ENCODE measurements around the gene SMG7. TPM values are rescaled to one million over a fixed set of nuclear protein-coding genes. Genes with fewer than 3 reads are reported as not detected.
A peak's percentile ranks its signal among the peaks of the same experiment; 100 is the strongest.

SMG7 gene
- total RNA-seq, 1 donor: 36.7 TPM

DNA sequence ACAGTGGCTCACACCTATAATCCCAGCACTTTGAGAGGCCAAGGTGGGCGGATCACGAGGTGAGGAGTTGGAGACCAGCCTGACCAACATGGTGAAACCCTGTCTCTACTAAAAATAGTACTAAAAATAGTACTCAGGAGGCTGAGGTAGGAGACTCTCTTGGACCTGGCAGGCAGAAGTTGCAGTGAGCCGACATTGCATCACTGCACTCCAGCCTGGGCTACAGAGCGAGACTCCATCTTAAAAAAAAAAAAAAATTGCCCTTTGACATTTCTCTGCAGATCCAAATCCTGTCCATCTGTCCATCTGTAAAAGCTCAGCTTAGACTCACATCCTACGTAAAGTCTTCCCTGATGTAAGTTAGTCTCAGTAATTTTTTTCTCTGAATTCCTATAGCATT, 124.2 kb downstream of the SMG7 start:
- no peak overlapping the region for H3K4me3 ChIP-seq (ENCODE audit: low read depth, low read length)
- TF ChIP-seq, protein P1, sequence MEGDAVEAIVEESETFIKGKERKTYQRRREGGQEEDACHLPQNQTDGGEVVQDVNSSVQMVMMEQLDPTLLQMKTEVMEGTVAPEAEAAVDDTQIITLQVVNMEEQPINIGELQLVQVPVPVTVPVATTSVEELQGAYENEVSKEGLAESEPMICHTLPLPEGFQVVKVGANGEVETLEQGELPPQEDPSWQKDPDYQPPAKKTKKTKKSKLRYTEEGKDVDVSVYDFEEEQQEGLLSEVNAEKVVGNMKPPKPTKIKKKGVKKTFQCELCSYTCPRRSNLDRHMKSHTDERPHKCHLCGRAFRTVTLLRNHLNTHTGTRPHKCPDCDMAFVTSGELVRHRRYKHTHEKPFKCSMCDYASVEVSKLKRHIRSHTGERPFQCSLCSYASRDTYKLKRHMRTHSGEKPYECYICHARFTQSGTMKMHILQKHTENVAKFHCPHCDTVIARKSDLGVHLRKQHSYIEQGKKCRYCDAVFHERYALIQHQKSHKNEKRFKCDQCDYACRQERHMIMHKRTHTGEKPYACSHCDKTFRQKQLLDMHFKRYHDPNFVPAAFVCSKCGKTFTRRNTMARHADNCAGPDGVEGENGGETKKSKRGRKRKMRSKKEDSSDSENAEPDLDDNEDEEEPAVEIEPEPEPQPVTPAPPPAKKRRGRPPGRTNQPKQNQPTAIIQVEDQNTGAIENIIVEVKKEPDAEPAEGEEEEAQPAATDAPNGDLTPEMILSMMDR (IDR thresholded peaks at IDR 0.05; ENCODE audit: insufficient read depth, low read depth, low read length): no peak
- no peak for DNase-seq (ENCODE audit: low read depth)

DNA sequence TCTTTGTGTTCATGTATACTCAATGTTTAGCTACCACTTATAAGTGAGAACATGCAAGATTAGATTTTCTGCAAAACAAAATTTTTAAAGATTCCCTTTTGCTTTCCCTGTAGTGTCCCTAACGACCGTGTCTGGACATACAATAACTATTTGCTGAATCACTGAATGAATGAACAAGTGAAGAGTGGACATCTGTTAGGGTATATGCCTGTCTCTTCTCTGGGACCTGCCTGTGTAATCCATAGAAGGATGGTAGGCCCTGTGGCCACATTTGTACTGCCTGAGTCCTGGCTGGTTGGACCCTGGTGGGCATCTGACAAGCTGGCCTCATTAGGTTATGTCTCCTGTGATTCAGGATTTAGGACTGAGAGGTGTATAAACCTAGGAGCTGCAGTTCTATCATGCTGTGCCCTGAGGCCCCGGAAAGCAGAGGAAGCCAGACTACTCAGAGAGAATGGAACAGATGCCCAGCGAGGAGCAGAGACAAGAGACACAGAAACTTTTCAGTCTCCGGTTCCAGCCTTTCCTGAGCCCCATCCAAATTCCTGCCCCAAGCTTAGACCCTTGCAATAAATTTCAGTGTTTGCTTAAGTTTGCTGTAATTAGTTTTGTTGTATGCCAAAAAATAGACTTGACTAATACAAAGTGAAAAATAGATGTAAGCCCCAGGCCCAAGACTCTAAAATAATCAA, 125.5 kb downstream of the SMG7 start:
- no peak for DNase-seq (ENCODE audit: low read depth)
- TF ChIP-seq, protein P1 (IDR thresholded peaks at IDR 0.05; ENCODE audit: insufficient read depth, low read depth, low read length): no peak
- no peak overlapping the region for H3K4me3 ChIP-seq (ENCODE audit: low read depth, low read length)

DNA sequence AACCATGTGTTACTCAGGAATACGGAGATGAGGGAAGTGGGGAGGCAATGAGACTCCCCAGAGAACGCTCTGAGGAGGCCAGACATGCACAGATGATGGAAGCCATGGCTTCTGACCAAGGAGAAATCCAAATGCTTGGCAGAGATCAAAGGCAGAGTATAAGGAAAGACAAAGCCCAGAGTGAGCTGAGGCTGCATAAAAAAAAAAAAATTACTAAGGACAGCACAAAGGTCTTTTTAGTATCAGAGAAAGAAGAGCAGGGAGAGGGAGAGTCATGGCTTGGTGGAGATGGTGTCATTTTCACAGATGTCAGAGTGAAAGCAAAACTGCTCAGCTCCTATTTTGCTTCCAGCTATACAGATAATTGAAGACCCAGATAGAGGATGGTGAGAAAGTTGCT, 126.1 kb downstream of the SMG7 start:
- DNase-seq (ENCODE audit: low read depth): peak; percentile 16
- TF ChIP-seq, protein P1 (IDR thresholded peaks at IDR 0.05; ENCODE audit: insufficient read depth, low read depth, low read length): no peak
- H3K4me3 ChIP-seq (ENCODE audit: low read depth, low read length): no peak overlapping the region

DNA sequence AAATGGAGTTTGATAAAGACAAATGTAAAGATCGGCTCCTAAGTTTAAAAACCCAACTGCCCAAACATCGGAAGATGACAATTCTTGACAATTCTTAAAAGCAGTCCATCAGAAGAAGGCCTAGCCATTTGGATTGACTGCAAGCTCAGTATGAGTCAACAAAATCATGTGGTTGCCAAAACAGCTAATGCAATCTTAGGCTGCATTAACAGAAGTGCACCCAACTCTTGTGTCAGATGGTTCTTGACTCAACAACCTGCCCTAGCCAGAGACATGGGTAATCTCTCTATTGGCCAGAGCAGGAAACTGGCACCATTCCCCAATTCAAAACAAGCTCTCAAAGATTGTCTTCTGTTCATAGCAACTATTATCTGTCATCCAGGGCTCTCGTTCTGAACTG, 127.8 kb downstream of the SMG7 start:
- DNase-seq (ENCODE audit: low read depth): peak; percentile 57
- no peak overlapping the region for H3K4me3 ChIP-seq (ENCODE audit: low read depth, low read length)
- TF ChIP-seq, protein P1 (IDR thresholded peaks at IDR 0.05; ENCODE audit: insufficient read depth, low read depth, low read length): no peak

- DNase-seq (ENCODE audit: low read depth): no peak
- TF ChIP-seq, protein P1 (IDR thresholded peaks at IDR 0.05; ENCODE audit: insufficient read depth, low read depth, low read length): no peak
- H3K4me3 ChIP-seq (ENCODE audit: low read depth, low read length): no peak overlapping the region
These were observed 128.3 kb downstream of the SMG7 start for GRCh38 chr1:183600634-183601033.

- DNase-seq (ENCODE audit: low read depth): no peak
- TF ChIP-seq, protein P1 (IDR thresholded peaks at IDR 0.05; ENCODE audit: insufficient read depth, low read depth, low read length): no peak
- no peak overlapping the region for H3K4me3 ChIP-seq (ENCODE audit: low read depth, low read length)
These were observed 130.2 kb downstream of the SMG7 start for GRCh38 chr1:183602510-183602909.

Other genes starting within 250 kb of the SMG7 start
- 1.3 and 3.9 TPM in 2 replicates for gene NMNAT2, start 54.1 kb upstream of the SMG7 start, total RNA-seq
- 1.6 TPM in 1 of 2 replicates, not detected in the other for gene NCF2, start 118.0 kb downstream of the SMG7 start, total RNA-seq
- gene ARPC5, start 163.3 kb downstream of the SMG7 start, total RNA-seq: 114 and 288 TPM in 2 replicates
- not detected in 2 replicates for gene APOBEC4, start 180.8 kb downstream of the SMG7 start, total RNA-seq